T-helper 2 cell treated with Interferon-gamma antibody and Interleukin-4, amounts not matched to agents 5 μg/mL and 100 μg/mL, for 36 hours (primary cell): Measurements from ENCODE around the gene EPB41L4B.
A peak's percentile ranks its signal among the peaks of the same experiment; 100 is the strongest.

Source experiments
- DNase-seq: peaks from one replicate; pipeline ENCODE4 v3.0.0; 2021; ENCODE audit warnings: low spot score
- H3K27ac Mint-ChIP-seq: one replicate; pipeline ENCODE4 v1.8.0; 2021; ENCODE audit warnings: mild to moderate bottlenecking, mixed read lengths
- H3K27me3 Mint-ChIP-seq: one replicate; pipeline ENCODE4 v1.8.0; 2021; ENCODE audit warnings: low read depth, mixed read lengths
- H3K36me3 Mint-ChIP-seq: one replicate; pipeline ENCODE4 v1.8.0; 2021; ENCODE audit warnings: low read depth, mixed read lengths
- H3K4me1 Mint-ChIP-seq: one replicate; pipeline ENCODE4 v1.8.0; 2021; ENCODE audit warnings: low read depth, mixed read lengths
- H3K4me3 Mint-ChIP-seq: one replicate; pipeline ENCODE4 v1.8.0; 2022; ENCODE audit warnings: mild to moderate bottlenecking, moderate library complexity, mixed read lengths
- H3K9me3 Mint-ChIP-seq: one replicate; pipeline ENCODE4 v1.8.0; 2021; ENCODE audit warnings: mixed read lengths

The EPB41L4B gene

DNA sequence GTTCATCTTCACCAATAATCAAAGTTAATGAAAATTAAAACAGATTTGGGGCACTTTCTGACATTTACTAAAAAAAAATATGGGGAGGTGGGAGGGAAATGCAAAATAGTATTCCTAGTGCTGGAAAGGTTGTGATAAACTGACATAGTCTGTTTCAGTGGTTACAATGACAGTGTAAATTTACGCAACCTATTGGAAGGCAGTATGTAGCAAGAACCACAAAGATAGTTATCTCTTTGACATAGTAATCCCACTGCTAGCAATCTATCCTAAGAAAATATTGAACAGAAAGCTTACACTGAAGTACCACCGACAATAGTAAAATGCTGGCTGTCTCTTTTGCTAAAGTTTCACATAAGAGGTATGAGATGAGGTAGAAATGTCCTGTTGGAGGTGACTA, 15.1 kb upstream of the EPB41L4B start:
- H3K4me3 Mint-ChIP-seq = no peak overlapping the region
- no peaks in the 10 kb centered on the region for H3K4me1 Mint-ChIP-seq
- H3K27ac Mint-ChIP-seq = no peak overlapping the region
- H3K36me3 Mint-ChIP-seq = no peaks in the 10 kb centered on the region
- no peak for DNase-seq
- H3K9me3 Mint-ChIP-seq = no peaks in the 10 kb centered on the region
- peaks cover 13% of the 10 kb centered on the region for H3K27me3 Mint-ChIP-seq

GRCh38 chr9:109335121-109335520, 14.3 kb upstream of the EPB41L4B start:
- H3K27ac Mint-ChIP-seq = no peak overlapping the region
- no peaks in the 10 kb centered on the region for H3K4me1 Mint-ChIP-seq
- DNase-seq = no peak
- no peaks in the 10 kb centered on the region for H3K36me3 Mint-ChIP-seq
- peaks cover 13% of the 10 kb centered on the region for H3K27me3 Mint-ChIP-seq
- no peak overlapping the region for H3K4me3 Mint-ChIP-seq
- H3K9me3 Mint-ChIP-seq = no peaks in the 10 kb centered on the region

- Mint-ChIP-seq H3K27ac (no peak overlapping the region), H3K36me3 (no peaks in the 10 kb centered on the region), H3K9me3 (no peaks in the 10 kb centered on the region), H3K27me3 (peaks cover 19% of the 10 kb centered on the region), H3K4me1 (no peaks in the 10 kb centered on the region), H3K4me3 (no peak overlapping the region)
- no peak for DNase-seq
Observed at GRCh38 chr9:109331353-109331752, 10.5 kb upstream of the EPB41L4B start.

- Mint-ChIP-seq H3K27ac (no peak overlapping the region), H3K4me1 (no peaks in the 10 kb centered on the region), H3K27me3 (peaks cover 18% of the 10 kb centered on the region), H3K36me3 (no peaks in the 10 kb centered on the region), H3K9me3 (no peaks in the 10 kb centered on the region), H3K4me3 (no peak overlapping the region)
- no peak for DNase-seq
Observed at GRCh38 chr9:109329638-109330258, 8.9 kb upstream of the EPB41L4B start.

- DNase-seq = no peak
- Mint-ChIP-seq H3K9me3 (no peaks in the 10 kb centered on the region), H3K27ac (no peak overlapping the region), H3K4me3 (no peak overlapping the region), H3K36me3 (no peaks in the 10 kb centered on the region), H3K4me1 (no peaks in the 10 kb centered on the region), H3K27me3 (peaks cover 18% of the 10 kb centered on the region)
Observed at GRCh38 chr9:109328978-109329637, 8.2 kb upstream of the EPB41L4B start.

GRCh38 chr9:109325089-109325488, 4.2 kb upstream of the EPB41L4B start:
- peaks cover 29% of the 10 kb centered on the region for H3K27me3 Mint-ChIP-seq

DNA sequence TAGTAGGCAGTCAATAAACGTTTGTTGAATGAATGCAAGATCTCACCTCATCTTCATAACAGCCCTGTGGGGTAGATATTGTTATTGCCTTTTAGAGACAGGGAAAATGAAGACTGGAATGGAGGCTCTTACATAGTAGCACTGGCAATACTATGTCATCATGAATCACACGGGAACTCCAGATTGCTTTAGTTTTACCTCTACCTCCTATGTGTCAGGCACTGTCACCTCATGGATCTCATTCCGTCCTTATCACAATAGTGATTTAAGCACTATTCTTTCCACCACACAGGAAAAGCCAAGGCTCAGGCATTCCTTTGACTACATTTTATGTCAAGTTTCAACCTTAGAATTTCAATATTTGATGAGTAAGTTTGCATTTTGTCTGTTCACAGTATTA, 2.9 kb upstream of the EPB41L4B start:
- DNase-seq = no peak
- H3K27me3 Mint-ChIP-seq = peaks cover 33% of the 10 kb centered on the region
- H3K4me1 Mint-ChIP-seq = peaks cover 6% of the 10 kb centered on the region
- H3K27ac Mint-ChIP-seq = no peak overlapping the region
- H3K4me3 Mint-ChIP-seq = no peak overlapping the region
- no peaks in the 10 kb centered on the region for H3K36me3 Mint-ChIP-seq
- no peaks in the 10 kb centered on the region for H3K9me3 Mint-ChIP-seq

More at GRCh38 chr9:109325089-109325488, 4.2 kb upstream of the EPB41L4B start:
- no peak overlapping the region for H3K27ac Mint-ChIP-seq
- no peaks in the 10 kb centered on the region for H3K36me3 Mint-ChIP-seq
- H3K4me1 Mint-ChIP-seq = peaks cover 4% of the 10 kb centered on the region
- H3K9me3 Mint-ChIP-seq = no peaks in the 10 kb centered on the region
- H3K4me3 Mint-ChIP-seq = no peak overlapping the region
- no peak for DNase-seq

DNA sequence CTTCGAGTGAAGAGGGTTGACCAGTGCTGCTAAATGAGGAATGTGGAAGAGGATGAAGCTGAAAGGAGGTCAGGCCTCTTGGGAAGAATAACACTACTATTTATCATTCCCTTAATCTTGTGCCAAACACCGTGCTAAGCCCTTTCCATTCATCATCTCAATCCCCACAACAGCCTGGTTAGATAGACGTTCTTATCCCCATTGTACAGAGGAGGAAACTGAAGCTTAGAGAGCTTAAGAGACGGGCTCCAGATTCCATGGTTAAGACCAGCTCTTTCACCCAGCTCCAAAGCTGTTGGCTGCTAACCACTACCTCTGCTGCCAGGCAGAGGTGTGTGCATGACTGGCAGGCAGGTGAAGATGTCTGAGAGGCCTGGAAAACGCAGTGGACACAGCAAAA, 868 bp upstream of the EPB41L4B start:
- H3K27me3 Mint-ChIP-seq = peaks cover 48% of the 10 kb centered on the region
- no peaks in the 10 kb centered on the region for H3K36me3 Mint-ChIP-seq
- no peaks in the 10 kb centered on the region for H3K9me3 Mint-ChIP-seq
- DNase-seq = no peak
- no peak overlapping the region for H3K4me3 Mint-ChIP-seq
- no peak overlapping the region for H3K27ac Mint-ChIP-seq
- H3K4me1 Mint-ChIP-seq = peaks cover 6% of the 10 kb centered on the region

- H3K4me3 Mint-ChIP-seq = no peak overlapping the region
- no peaks in the 10 kb centered on the region for H3K9me3 Mint-ChIP-seq
- H3K4me1 Mint-ChIP-seq = peaks cover 6% of the 10 kb centered on the region
- H3K27me3 Mint-ChIP-seq = peaks cover 59% of the 10 kb centered on the region
- no peaks in the 10 kb centered on the region for H3K36me3 Mint-ChIP-seq
- no peak for DNase-seq
- H3K27ac Mint-ChIP-seq = no peak overlapping the region
Observed at GRCh38 chr9:109320331-109320741, 523 bp downstream of the EPB41L4B start.

- Mint-ChIP-seq H3K4me3 (peak overlapping the region; percentile 73), H3K9me3 (no peaks in the 10 kb centered on the region), H3K27me3 (peaks cover 60% of the 10 kb centered on the region), H3K4me1 (peaks cover 6% of the 10 kb centered on the region), H3K27ac (no peak overlapping the region), H3K36me3 (no peaks in the 10 kb centered on the region)
- no peak for DNase-seq
Observed at GRCh38 chr9:109319626-109320241, 1.1 kb downstream of the EPB41L4B start.

GRCh38 chr9:109319017-109319625, 1.7 kb downstream of the EPB41L4B start:
- peaks cover 61% of the 10 kb centered on the region for H3K27me3 Mint-ChIP-seq
- DNase-seq = no peak
- H3K4me3 Mint-ChIP-seq = peak overlapping the region; percentile 73
- H3K9me3 Mint-ChIP-seq = no peaks in the 10 kb centered on the region
- H3K4me1 Mint-ChIP-seq = peaks cover 6% of the 10 kb centered on the region
- H3K36me3 Mint-ChIP-seq = no peaks in the 10 kb centered on the region
- H3K27ac Mint-ChIP-seq = no peak overlapping the region

DNA sequence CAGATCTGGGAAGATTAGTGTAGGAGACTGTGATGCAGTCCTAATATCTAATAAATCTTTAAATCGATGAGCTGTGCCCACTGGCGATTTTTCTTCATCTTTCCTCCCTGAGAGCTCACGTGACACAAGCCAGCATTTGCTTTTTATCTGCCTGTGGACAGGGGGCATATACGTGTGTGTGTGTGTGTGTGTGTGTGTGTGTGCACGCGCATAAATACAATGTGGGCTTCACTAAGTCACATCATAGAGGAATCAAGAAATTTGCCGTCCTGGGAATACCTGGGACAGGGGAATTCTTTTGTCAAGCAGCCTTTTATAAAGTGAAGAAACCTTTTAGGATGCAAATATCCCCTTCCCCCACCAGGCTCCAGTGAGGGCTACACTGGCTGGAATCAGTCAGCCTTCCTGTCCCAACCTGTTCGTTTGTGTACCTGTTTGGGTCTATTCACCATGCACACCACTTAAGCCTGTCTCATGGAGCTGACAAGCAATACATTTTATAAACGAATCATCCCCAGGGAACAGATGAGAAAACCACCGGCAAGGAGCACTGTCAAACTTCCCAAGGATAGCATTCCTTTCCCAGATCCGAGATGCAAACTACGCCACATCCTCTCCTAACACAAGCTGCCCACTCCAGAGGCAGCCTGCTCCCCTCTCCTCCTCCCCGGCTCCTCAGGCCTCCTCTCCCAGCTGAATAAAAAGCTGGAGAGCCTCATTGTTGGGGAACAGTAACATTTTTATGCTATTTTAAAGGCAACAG, 2.7 kb downstream of the EPB41L4B start:
- H3K27ac Mint-ChIP-seq = no peak overlapping the region
- no peaks in the 10 kb centered on the region for H3K36me3 Mint-ChIP-seq
- no peaks in the 10 kb centered on the region for H3K9me3 Mint-ChIP-seq
- no peak for DNase-seq
- no peak overlapping the region for H3K4me3 Mint-ChIP-seq
- H3K27me3 Mint-ChIP-seq = peaks cover 64% of the 10 kb centered on the region
- peaks cover 6% of the 10 kb centered on the region for H3K4me1 Mint-ChIP-seq

DNA sequence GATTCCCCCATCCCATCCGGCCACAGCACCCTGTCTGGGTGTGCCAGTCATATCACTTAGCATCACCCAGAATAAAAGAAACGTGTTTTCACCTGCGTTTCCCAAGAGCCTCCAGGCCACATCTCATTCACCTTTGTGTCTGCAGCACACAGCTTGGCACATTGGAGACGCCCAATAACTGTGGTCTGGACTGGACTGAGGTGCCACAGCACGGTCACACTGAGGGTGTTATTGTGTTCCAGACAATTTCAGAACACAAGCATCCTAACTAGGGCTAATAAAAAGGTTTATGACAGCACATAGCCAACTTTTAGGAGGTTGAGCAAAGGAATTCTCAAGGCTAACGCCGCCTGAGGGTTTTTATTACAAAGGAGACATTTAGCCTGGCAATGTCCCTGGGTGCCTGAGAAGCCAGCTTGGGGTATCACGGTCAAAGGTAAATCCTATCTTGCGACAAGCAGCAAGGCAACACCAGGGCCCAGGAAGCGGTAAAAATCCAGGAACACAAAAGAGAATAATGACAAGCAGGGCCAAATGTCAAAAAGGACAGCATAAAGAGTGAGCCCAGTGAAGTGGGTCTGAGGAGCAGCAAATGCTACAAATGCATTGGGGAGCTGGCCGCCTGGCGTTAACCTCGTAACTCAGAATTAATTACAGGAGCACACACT, 3.4 kb downstream of the EPB41L4B start:
- no peaks in the 10 kb centered on the region for H3K9me3 Mint-ChIP-seq
- no peak overlapping the region for H3K4me3 Mint-ChIP-seq
- no peak for DNase-seq
- no peaks in the 10 kb centered on the region for H3K36me3 Mint-ChIP-seq
- H3K4me1 Mint-ChIP-seq = peaks cover 6% of the 10 kb centered on the region
- H3K27ac Mint-ChIP-seq = no peak overlapping the region
- H3K27me3 Mint-ChIP-seq = peaks cover 68% of the 10 kb centered on the region
